Fibroblast of villous mesenchyme (primary cell): ENCODE measurements around the gene AP2A2. TPM values are rescaled to one million over a fixed set of nuclear protein-coding genes. Genes with fewer than 3 reads are reported as not detected.
A peak's percentile ranks its signal among the peaks of the same experiment; 100 is the strongest.

ENCODE experiments used
- DNase-seq: peaks from one replicate; pipeline ENCODE4 v3.0.0-alpha.2; 2010; ENCODE audit warnings: low read depth
- H3K4me3 ChIP-seq: 2 replicates; pipeline ENCODE4 v1.5.1; 2011; ENCODE audit warnings: low read depth, mild to moderate bottlenecking, low read length
- CTCF ChIP-seq: IDR thresholded peaks from 2 replicates; pipeline ENCODE4 v1.5.1; 2012; ENCODE audit warnings: low read depth, mild to moderate bottlenecking, low read length; ENCODE audit not compliant: insufficient read depth
- total RNA-seq: library from RNA; depleted of rRNA; stranded (reverse); fragments of >200 nt; gene quantifications from 2 replicates; pipeline ENCODE4 v1.2.3, GENCODE V29; 2012

The AP2A2 gene
- total RNA-seq, 1 donor, result 53.5 TPM

- DNase-seq, result no peak
- no peak for TF ChIP-seq CTCF
- no peak overlapping the region for H3K4me3 ChIP-seq
These were observed 122.0 kb downstream of the AP2A2 start for GRCh38 chr11:1047595-1048156.

- H3K4me3 ChIP-seq, result no peak overlapping the region
- TF ChIP-seq CTCF, result no peak
- DNase-seq, result no peak
These were observed 122.9 kb downstream of the AP2A2 start for GRCh38 chr11:1048375-1049070.

GRCh38 chr11:1049071-1049405 is 123.4 kb downstream of the AP2A2 start:
- DNase-seq, result no peak
- no peak for TF ChIP-seq CTCF
- no peak overlapping the region for H3K4me3 ChIP-seq

GRCh38 chr11:1049431-1049891 is 123.8 kb downstream of the AP2A2 start:
- H3K4me3 ChIP-seq, result no peak overlapping the region
- no peak for DNase-seq
- TF ChIP-seq CTCF, result no peak

- TF ChIP-seq CTCF, result no peak
- H3K4me3 ChIP-seq, result no peak overlapping the region
- no peak for DNase-seq
These were observed 124.4 kb downstream of the AP2A2 start for GRCh38 chr11:1049911-1050580.

- TF ChIP-seq CTCF, result peak; percentile 84
- no peak overlapping the region for H3K4me3 ChIP-seq
- DNase-seq, result peak; percentile 51
These were observed 125.1 kb downstream of the AP2A2 start for GRCh38 chr11:1050581-1051355.
